Measurements from ENCODE around the gene RPS19.

The RPS19 gene

GRCh38 chr19:41859213-41859617 lies 840 bp upstream of the RPS19 start:
- no peak for TF ChIP-seq CTCF (IDR thresholded peaks at IDR 0.05; ENCODE audit: extremely low read depth, missing control alignments)
- no peak for DNase-seq (ENCODE audit: low spot score)

GRCh38 chr19:41860419-41861115 lies 512 bp downstream of the RPS19 start:
- TF ChIP-seq CTCF (IDR thresholded peaks at IDR 0.05; ENCODE audit: extremely low read depth, missing control alignments) = no peak
- DNase-seq (ENCODE audit: low spot score) = no peak

- TF ChIP-seq CTCF (IDR thresholded peaks at IDR 0.05; ENCODE audit: extremely low read depth, missing control alignments) = no peak
- DNase-seq (ENCODE audit: low spot score) = no peak
These were observed 1.2 kb downstream of the RPS19 start for GRCh38 chr19:41861116-41861768.

GRCh38 chr19:41861846-41862245 lies 1.8 kb downstream of the RPS19 start:
- DNase-seq (ENCODE audit: low spot score) = no peak
- TF ChIP-seq CTCF (IDR thresholded peaks at IDR 0.05; ENCODE audit: extremely low read depth, missing control alignments) = no peak

- DNase-seq (ENCODE audit: low spot score) = no peak
- no peak for TF ChIP-seq CTCF (IDR thresholded peaks at IDR 0.05; ENCODE audit: extremely low read depth, missing control alignments)
These were observed 2.5 kb downstream of the RPS19 start for GRCh38 chr19:41862445-41862986.

GRCh38 chr19:41863209-41863931 lies 3.3 kb downstream of the RPS19 start:
- no peak for DNase-seq (ENCODE audit: low spot score)

More at GRCh38 chr19:41863209-41863931, 3.3 kb downstream of the RPS19 start:
- no peak for TF ChIP-seq CTCF (IDR thresholded peaks at IDR 0.05; ENCODE audit: extremely low read depth, missing control alignments)
